Measurements from ENCODE around the gene TNFRSF1A.

The TNFRSF1A gene

DNA sequence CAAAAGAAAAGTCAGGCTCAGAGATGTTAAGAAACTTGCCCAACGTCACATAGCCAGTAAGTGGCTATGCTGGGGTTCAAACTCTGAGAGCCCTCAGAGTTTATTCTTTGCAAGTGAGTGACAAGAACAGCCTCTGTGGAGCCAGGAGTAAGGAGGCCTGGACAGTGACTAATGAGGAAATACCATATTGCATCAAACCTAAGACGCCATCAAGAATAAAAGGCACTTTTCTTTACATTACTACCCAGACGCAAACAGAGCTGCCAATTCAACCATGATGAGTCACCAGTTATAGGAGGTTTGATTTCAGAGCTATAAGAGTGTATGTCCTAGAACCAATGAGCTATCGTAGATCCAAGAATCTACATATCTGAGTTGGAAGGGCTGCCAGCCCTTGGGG lies 9.4 kb downstream of the TNFRSF1A start:
- TF ChIP-seq, protein P1, sequence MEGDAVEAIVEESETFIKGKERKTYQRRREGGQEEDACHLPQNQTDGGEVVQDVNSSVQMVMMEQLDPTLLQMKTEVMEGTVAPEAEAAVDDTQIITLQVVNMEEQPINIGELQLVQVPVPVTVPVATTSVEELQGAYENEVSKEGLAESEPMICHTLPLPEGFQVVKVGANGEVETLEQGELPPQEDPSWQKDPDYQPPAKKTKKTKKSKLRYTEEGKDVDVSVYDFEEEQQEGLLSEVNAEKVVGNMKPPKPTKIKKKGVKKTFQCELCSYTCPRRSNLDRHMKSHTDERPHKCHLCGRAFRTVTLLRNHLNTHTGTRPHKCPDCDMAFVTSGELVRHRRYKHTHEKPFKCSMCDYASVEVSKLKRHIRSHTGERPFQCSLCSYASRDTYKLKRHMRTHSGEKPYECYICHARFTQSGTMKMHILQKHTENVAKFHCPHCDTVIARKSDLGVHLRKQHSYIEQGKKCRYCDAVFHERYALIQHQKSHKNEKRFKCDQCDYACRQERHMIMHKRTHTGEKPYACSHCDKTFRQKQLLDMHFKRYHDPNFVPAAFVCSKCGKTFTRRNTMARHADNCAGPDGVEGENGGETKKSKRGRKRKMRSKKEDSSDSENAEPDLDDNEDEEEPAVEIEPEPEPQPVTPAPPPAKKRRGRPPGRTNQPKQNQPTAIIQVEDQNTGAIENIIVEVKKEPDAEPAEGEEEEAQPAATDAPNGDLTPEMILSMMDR (IDR thresholded peaks at IDR 0.05; ENCODE audit: low read depth, low read length): no peak
- peak; percentile 78 to 91 for DNase-seq (ENCODE audit: low read depth in 2 of 2)
- H3K4me3 ChIP-seq (replicated peaks in 1 of 2; ENCODE audit: low read depth in 2 of 2, low read length in 2 of 2): no peak overlapping the region

DNA sequence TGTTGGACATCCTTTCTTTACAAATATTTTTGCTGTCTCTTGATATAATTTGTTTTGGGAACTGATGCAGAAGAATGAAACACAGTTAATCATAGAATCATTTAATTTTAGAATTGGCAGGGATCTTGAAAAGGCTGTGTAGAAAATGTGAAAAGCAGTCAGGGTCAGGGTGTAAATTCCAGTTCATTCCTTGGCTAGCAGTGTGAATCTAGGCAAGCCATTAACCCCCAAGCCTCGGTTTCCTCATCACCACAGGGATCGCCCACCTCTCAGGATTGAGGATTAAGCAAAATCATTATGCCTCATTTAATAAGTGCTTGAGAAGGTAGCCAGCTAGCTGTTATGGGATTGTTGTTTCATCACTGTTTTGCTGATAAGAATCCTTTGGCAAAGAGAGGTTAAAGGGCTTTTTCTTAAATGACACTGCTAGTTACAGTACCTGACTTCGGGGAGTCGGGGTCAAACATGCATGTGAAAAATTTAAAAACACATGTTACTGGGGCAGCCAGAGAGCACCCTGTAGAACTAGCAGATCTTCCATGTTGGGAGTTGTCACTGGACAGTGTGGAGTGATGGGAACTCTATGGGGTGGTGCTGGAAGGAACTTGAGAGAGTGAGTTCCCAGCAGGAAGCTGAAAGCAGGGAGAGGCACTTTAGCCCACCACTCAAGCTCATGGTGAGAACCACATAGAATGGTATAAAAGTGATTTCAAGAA lies 10.7 kb downstream of the TNFRSF1A start:
- no peak for DNase-seq (ENCODE audit: low read depth in 2 of 2)
- TF ChIP-seq, protein P1 (IDR thresholded peaks at IDR 0.05; ENCODE audit: low read depth, low read length): no peak
- no peak overlapping the region for H3K4me3 ChIP-seq (replicated peaks in 1 of 2; ENCODE audit: low read depth in 2 of 2, low read length in 2 of 2)

DNA sequence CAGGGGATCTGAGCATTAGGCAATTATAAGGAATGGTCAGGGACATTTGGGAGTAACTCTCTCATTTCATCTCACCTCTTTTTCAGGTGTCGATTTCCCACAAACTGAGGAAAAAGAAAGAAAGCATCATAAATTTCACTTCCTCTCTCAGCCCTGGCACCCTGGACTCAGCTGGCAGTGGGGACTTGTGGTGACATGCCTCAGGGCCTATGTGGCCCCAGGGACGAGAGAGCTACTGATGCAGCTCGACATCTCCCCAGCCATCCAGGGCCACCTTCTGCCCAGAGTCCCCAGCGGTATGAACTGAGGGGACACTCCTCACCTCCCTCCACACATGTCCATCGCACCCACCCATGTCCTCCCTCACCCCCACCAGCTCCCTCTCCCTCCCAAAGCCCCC lies 11.7 kb downstream of the TNFRSF1A start:
- no peak overlapping the region for H3K4me3 ChIP-seq (replicated peaks in 1 of 2; ENCODE audit: low read depth in 2 of 2, low read length in 2 of 2)
- DNase-seq (ENCODE audit: low read depth in 2 of 2): no peak
- TF ChIP-seq, protein P1 (IDR thresholded peaks at IDR 0.05; ENCODE audit: low read depth, low read length): no peak

DNA sequence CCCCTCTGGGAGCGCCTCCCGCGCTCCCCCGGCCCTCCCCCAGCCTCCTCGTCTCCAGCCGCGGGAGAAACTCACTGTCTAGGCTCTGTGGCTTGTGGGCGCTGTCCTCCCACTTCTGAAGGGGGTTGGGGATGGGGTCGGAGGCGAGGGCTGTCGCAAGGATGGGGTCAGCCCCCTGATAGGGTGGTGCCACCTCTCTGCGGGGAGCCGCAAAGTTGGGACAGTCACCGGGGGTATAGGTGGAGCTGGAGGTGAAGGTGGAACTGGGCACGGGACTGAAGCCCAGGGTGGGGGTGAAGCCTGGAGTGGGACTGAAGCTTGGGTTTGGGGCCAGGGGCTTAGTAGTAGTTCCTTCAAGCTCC lies 12.2 kb downstream of the TNFRSF1A start:
- no peak overlapping the region for H3K4me3 ChIP-seq (replicated peaks in 1 of 2; ENCODE audit: low read depth in 2 of 2, low read length in 2 of 2)
- TF ChIP-seq, protein P1 (IDR thresholded peaks at IDR 0.05; ENCODE audit: low read depth, low read length): no peak
- no peak for DNase-seq (ENCODE audit: low read depth in 2 of 2)

DNA sequence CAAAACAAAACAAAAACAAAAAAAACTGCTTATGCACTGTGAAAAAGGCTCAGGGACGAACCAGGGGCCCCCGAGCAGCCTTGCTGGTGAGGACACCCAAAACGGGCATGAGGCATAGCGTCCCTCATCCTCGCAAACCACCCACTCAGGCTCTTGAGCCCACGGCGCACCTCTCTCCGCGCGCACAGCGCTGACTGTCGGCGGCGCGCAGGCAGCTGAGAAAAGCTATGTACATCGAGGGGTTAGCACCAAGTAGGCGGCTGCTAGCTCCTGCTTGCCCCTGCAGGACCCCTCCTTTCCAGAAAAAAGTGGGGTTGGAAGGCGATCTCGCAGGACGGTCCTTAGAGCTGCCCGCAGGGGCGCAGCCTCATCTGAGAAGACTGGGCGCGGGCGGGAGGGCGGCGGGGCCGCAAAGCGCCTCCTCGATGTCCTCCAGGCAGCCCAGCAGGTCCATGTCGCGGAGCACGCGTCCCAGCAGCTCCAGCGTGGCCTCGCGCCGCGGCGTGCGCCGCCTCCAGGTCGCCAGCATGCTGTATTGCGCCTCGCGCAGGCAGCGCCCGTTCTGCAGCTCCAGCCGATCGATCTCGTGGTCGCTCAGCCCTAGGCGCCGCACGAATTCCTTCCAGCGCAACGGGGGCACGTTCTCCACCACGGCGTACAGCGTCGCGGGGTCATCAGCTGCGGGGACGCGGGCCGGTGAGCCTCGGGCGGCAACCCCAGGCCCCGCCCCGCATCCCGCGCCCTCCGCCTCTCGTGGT lies 12.8 kb downstream of the TNFRSF1A start:
- no peak overlapping the region for H3K4me3 ChIP-seq (replicated peaks in 1 of 2; ENCODE audit: low read depth in 2 of 2, low read length in 2 of 2)
- no peak for DNase-seq (ENCODE audit: low read depth in 2 of 2)

DNA sequence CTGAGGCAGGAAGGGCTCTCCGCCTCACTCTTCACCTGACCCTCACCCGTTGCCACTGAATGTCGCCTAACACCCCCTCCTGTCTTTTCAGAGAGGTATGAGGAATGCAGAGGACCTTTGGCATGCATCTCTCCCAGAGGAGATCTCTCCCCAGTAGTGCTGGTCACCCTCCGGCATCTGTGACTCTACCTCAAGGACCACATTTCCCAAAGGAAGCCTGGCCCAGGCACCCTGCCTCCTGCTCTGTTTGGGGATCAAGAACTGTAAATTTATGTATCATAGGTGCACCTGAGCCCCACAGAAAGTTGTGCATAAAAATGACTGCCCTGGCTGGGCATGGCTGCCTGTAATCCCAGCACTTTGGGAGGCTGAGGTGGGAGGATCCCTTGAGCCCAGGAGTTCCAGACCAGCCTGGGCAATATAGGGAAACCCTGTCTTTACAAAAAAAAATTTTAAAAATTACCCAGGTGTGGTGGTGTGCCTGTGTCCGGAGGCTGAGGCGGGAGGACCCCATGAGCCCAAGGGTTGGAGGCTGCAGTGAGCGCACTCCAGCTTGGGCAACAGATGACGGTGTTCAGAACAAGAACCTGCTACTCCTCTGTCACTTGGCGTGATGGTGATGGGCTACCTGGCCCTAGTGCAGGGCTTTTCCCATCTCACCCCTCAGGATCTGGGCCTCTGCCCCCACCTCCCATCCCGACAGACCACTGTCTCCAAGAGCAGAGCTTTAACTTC lies 13.7 kb downstream of the TNFRSF1A start:
- no peak overlapping the region for H3K4me3 ChIP-seq (replicated peaks in 1 of 2; ENCODE audit: low read depth in 2 of 2, low read length in 2 of 2)
- TF ChIP-seq, protein P1 (IDR thresholded peaks at IDR 0.05; ENCODE audit: low read depth, low read length): no peak
- no peak for DNase-seq (ENCODE audit: low read depth in 2 of 2)

More for the DNA sequence above, 12.8 kb downstream of the TNFRSF1A start:
- TF ChIP-seq, protein P1 (IDR thresholded peaks at IDR 0.05; ENCODE audit: low read depth, low read length): no peak

All from cardiac fibroblast (primary cell).